GM15510 (cell line): ENCODE results near the gene CTNS.

Experiments
- POLR2A ChIP-seq: IDR thresholded peaks from 3 replicates; pipeline ENCODE4 v1.6.1; 2011; ENCODE audit warnings: borderline replicate concordance; ENCODE audit not compliant: insufficient read length; ENCODE audit errors: extremely low read depth

The CTNS gene

DNA sequence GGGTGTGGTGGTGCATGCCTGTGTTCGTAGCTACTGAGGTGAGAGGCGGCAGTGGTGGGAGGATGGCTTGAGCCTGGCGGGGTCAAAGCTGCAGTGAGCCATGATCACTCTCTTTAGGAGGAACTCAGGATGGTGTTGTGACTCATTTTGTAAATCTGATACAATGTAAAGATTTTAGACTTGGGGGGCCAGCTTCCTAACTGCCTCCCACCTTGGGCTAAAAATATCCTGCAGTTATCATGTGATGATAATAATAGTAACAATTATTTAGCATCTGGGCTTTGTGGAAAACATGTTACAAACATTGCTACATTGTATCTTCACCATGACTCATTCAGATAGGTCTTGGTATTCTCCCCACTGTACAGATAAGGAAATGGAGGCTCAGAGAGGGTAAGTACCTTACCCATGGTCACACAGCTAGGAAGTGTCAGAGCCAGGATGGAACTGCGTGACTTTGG is 7.4 kb downstream of the CTNS start:
- no peak for TF ChIP-seq POLR2A

DNA sequence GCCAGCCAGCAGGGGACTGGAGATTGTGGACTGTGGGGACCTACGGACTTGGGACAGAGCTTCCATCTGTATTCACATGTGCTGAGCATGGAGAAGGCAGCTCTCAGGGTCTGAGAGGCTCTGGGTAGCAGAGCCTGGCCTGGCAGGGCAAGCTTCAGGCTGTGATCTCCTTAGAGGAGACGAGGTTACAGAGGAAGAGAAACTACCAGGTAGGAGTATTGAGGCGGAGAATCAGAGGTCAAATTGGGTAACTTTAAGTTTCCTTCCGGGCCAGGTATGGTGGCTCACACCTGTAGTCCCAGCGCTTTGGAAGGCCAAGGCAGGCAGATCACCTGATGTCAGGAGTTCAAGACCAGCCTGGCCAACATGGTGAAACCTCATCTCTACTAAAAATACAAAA is 8.8 kb downstream of the CTNS start:
- no peak for TF ChIP-seq POLR2A

DNA sequence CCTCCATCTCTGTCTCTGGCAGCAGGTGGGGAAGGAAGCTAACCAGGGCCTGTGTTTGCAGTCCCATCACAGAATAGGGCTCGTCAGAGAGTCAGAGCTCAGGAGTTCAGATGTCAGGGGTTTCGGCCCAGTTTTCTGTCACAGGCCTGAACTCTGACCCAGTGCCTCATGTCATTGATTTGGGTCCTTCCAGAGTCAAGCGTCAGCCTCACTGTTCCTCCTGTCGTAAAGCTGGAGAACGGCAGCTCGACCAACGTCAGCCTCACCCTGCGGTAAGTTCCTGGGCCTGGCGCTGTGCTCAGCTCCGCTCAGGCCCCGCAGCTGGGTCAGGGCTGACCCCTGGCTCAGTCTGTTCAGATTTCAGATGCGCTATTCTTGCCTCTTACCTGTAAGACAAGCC is 10.7 kb downstream of the CTNS start:
- TF ChIP-seq POLR2A, result no peak

DNA sequence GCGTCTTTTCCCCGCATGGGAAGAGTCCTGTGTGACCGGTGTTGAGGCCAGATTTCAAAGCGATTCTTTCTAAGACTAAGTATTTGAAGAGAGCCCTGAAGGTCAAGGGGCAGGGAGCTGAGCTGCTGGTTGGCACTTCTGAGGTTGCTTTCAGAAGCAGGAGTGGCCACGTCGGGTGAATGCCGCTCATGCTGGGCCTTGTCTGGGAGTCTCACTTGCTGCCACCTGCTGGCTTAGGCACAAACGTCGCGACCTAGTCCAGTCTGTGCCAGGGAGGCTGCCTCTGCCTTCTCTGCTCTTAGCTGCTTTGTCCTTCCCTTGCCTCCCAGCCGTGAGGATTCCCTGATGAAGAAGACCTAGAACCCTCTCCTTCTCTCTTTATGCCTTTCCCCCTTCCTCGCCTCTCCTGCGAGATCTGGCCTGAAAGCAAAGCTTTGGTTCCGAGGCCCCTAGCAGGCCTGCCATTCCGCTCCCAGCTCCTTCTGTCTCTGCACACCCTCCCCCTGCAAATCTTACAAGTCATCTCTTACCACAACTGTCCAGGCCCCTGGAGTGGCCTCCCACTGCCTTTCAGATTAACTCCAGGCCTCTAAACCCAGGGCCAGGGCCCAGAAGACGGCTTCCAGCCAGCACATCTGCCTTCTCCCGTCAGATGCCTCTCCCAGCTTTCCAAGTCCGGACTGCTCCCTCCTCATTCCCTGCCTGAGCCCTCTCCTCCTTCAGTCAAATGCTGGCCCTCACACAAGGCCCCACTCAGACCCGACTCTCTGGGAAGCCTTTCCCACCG is 11.4 kb downstream of the CTNS start:
- TF ChIP-seq POLR2A, result no peak

GRCh38 chr17:3655766-3656165 is 19.2 kb downstream of the CTNS start:
- TF ChIP-seq POLR2A, result no peak

DNA sequence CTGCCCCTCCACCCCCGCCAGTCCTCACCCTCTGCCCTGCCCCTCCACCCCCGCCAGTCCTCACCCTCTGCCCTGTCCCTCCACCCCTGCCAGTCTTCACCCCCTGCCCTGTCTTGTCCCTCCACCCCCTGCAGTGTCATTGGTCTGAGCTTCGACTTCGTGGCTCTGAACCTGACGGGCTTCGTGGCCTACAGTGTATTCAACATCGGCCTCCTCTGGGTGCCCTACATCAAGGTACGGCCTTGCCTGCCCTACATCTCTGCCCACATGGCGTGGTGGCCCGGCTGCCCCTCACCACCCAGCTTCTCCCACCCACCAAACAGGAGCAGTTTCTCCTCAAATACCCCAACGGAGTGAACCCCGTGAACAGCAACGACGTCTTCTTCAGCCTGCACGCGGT is 19.8 kb downstream of the CTNS start:
- no peak for TF ChIP-seq POLR2A

DNA sequence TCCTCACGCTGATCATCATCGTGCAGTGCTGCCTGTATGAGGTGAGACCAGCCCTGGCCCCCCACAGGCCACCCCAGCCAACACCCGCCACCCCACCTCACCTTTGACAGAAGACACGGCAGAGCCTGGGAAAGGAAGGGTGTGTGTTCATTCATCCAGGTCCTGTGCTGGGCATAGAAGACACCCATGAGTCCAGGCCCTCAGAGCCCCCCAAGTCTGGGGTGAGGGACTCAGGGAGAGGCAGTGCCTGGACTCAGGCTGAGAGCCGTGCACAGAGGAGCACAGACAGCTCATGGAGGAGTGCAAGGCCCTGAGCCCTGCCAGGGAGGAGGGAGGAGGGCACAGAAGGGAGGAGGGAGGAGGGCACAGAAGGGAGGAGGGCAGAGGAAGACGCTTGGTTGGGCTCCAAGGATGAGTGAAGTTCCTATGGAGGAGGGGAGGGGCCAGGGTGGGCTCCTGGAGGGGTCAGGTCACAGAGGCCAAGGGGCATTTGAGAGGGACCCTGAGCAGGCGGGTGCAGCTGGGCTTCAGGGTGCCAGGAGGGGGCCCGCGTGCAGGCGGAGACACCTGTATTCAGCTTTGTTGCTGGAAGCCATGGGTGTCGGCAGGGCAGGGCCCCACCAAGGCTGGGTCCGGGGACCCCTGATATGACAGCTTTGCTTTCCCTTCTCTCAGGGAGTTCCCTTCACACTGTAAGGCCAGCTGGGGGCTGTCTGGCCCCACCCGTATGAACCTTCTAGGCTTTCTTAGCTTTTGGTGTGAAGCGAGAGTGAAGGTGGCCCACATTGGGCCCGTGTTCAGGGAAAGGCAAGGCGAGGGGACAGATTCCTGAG is 20.4 kb downstream of the CTNS start:
- no peak for TF ChIP-seq POLR2A

DNA sequence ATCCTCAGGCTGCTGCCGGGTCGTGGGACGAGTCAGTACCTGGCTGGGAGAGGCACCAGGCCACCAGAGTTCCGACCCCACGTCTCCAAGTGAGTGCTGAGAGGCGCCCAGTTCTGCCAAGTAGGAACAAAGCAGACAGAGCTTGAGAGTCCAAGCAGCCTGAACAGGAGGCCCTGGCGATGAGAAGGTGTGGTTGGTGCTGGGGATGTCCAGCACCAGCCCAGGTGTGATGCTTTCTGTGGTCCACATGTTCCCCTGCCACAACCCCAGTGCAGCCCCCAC is 21.0 kb downstream of the CTNS start:
- no peak for TF ChIP-seq POLR2A

DNA sequence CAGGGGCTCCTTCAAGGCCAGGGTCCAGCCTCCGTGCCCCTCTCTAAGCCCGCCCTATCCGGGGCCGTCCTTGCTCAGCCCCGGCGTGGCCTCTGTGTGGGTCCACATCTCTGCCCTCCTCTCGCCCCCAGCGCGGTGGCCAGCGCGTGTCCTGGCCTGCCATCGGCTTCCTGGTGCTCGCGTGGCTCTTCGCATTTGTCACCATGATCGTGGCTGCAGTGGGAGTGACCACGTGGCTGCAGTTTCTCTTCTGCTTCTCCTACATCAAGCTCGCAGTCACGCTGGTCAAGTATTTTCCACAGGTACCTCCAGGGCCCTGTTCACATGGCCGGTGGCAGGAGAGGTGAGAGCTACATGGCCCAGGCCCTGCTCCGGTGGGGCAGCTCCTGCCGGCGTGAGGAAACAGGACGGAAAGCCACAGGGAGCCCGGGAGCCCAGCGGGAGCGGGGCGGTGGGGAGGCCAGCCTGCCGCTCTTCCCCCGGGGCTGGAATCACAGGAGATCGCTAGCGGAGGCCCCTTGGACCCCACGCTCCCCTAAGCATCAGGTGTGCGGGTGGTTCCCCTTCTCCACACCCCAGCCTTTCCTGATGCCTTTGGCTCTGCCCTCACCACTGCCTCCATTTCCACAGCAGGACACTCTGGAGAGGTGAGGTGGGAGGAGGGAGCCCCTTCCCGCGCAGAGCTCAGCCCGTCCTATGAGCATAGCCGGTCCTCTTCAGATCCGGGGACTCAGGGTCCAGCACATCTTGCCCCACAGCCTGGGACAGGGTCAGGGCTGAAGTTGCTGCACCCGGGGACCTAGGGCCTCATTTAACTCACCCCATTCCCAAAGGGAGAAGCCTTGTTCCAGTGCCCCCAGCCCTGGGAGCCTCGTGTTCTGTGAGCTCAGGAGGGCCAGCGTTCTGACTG is 21.6 kb downstream of the CTNS start:
- TF ChIP-seq POLR2A, result no peak

GRCh38 chr17:3658784-3659449 is 22.4 kb downstream of the CTNS start:
- TF ChIP-seq POLR2A, result no peak

DNA sequence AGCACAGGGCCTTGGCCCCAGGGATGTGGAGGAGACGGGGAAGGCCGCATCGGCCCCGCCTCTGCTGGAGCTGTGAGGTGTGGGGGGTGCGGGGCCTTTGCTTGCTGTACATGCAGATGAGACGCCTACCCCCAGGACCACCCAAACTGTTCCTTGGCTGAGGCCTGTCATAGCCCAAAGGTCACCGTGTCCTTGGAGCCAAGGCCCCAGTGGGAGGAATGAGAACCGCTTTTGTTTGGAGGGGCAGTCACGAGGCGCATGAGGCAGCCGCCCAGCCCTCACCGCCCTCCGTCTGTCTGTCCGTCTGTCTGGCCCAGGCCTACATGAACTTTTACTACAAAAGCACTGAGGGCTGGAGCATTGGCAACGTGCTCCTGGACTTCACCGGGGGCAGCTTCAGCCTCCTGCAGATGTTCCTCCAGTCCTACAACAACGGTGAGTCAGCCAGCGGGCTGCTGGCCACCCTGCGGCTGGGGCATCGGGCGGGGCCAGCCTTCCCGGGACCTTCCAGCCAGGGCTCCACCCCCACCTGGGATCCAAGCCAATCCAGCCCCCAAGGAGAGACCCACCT is 23.1 kb downstream of the CTNS start:
- TF ChIP-seq POLR2A, result no peak

DNA sequence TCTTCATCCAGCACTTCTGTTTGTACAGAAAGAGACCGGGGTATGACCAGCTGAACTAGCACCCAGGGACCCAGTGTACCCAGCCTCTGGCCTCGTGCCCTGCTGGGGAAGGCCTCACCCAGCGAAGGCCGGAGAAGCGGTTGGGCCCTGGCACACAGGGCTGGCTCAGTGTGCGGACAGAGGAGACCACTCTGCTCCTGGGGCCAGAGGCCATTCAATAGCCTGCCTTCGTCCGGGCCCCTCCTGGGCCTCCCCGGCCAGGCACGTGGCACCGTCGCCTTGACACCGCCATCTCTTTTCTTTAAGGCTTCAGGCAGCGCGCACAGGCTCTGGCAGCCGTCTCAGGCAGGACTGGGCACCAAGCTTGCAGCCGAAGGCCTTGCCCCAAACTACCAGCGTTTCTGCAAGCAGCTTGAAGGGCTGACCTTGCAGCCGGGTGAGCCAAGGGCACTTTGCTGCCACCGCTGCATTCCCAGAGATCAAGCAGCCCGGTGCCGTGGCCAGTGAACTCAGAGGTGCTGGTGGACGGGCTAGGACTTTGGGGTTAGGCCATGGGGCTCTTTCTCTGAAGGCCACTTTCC is 23.8 kb downstream of the CTNS start:
- TF ChIP-seq POLR2A, result no peak

DNA sequence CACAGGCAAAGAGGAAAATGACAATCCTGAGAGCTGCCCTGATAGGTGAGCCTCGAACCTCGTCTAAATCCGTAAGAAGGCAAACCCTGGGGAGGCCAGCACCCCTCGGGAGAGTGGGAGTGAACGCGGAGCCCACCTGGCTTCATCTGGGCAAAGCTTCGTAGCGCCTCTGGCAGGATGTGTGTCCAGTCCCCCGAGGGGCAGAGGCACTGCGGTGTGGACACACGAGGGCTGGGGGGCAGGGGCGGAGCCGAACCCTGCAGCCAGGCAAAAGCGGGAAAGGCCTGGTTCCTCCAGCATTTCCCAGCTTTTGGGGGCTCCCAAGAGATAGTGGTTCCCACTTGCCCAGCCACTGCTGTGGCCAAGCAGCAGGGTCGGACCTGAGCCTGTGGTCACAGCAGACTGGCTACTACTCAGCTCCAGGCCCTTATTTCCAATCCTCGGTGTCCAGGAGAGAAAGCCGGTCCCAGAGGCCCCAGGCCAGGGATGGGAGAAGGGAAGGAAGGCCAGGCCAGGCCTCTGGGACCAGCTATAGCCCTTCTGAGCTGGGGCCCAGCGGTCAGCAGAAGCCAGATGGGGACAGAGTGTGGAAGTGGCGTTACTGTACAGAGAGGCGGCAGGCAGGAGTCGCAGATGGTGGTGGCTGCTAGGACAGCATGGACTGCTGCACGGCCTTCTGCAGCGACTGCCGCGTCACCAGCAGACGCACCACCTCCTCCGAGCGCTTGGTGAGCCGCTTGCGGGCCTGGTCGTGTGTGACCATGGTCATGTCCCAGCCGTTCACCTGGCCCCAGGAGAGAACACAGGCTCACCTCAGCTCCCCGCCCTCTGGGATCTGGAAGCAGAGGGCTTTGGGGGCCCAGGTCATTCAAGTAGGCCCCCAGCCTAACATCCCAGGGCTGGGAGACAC is 26.8 kb downstream of the CTNS start:
- no peak for TF ChIP-seq POLR2A
